Right lobe of liver (tissue), 6 donors: ENCODE results near the gene HMOX2. TPM values are rescaled to one million over a fixed set of nuclear protein-coding genes. Genes with fewer than 3 reads are reported as not detected.

ENCODE experiments used
- ATAC-seq, 4 donors: fragments of 200-7000 bp; cut with Tn5 transposase; one replicate each; pipeline ENCODE4 v1.9.1; 2020; ENCODE audit warnings: mild to moderate bottlenecking in 4 of 4, moderate library complexity in 4 of 4
- DNase-seq, 3 donors: peaks; one replicate each; pipeline ENCODE4 v3.0.0-alpha.2; 2020
- H3K27ac ChIP-seq, 3 donors: fragments of 200-600 bp; one replicate each; pipeline ENCODE4 v1.8.0; 2022
- H3K27me3 ChIP-seq, 2 donors: fragments of 200-600 bp; one replicate each; pipeline ENCODE4 v1.8.0; 2022
- H3K36me3 ChIP-seq, 4 donors: fragments of 200-600 bp; sonication (generic) in 1 of 4; one replicate each; pipeline versions ENCODE4 v1.5.1 to v1.8.0; 2017 to 2022; ENCODE audit warnings: control low read depth in 1 of 4
- H3K4me1 ChIP-seq, 4 donors: fragments of 200-600 bp; sonication (generic) in 1 of 4; one replicate each; pipeline versions ENCODE4 v1.5.1 to v1.8.0; 2017 to 2022; ENCODE audit warnings: control low read depth in 1 of 4
- H3K4me3 ChIP-seq, 3 donors: fragments of 200-600 bp; one replicate each; pipeline ENCODE4 v1.8.0; 2022
- H3K9me3 ChIP-seq, 4 donors: fragments of 200-600 bp; sonication (generic) in 1 of 4; one replicate each; pipeline versions ENCODE4 v1.5.1 to v1.8.0; 2017 to 2022; ENCODE audit warnings: control low read depth in 1 of 4
- POLR2A ChIP-seq: fragments of 450-650 bp; IDR thresholded peaks from one replicate; pipeline ENCODE4 v1.6.1; 2017; ENCODE audit warnings: antibody characterized with exemption, mild to moderate bottlenecking
- WGBS: methylation state at CpG from one replicate; pipeline ENCODE4 v1.1.6; 2018; ENCODE audit warnings: low coverage, low lambda C conversion rate; ENCODE audit not compliant: insufficient coverage; ENCODE audit errors: missing lambda C conversion rate; 5-methylcytosine and 5-hydroxymethylcytosine counted together
- intact Hi-C, 2 donors: fragments of 100-400 bp; cut with DNase I; formaldehyde crosslinking; loops; one replicate each; pipeline versions ENCODE4 v1.11.2 to v1.14.1; 2022
- total RNA-seq, 6 experiments: library from RNA; depleted of rRNA in 2 of 6; stranded (reverse); fragments of >200 nt in 2 of 6; fragmentation: NEBNext Ultra II Directional in 3 of 6; extraction: Animal tissue kit (Norgen Biotek cat#: 25700) in 3 of 6; gene quantifications; one replicate each; pipeline versions ENCODE4 v1.1.0 to v1.2.4, GENCODE V29; 2016 to 2023
- TF ChIP-seq, protein P1 (sequence below), 4 donors: fragments of 200-600 bp in 3 of 4; fragments of 450-650 bp in 1 of 4; IDR thresholded peaks; one replicate each; pipeline versions ENCODE4 v1.5.1 to v1.8.0; 2016 to 2022; ENCODE audit warnings: antibody characterized with exemption in 4 of 4, mild to moderate bottlenecking in 2 of 4
- donor health status: DM: no; HTN: yes; CAD: no.
- donor health status: DM: no; HTN: no; CAD: no.
- donor health status: DM: no; HTN: no; CAD: no.
- donor health status: DM: no; HTN: yes; CAD: no.
- donor health status: DM: no; HTN: yes; CAD: no.

The HMOX2 gene
- total RNA-seq, 6 experiments from 2014 or later: 39.7 to 74.7 (median 55.4) TPM

- Histone ChIP-seq H3K4me3 (no peak overlapping the region), H3K4me1 (no peaks in the 10 kb centered on the region), H3K9me3 (no peaks in the 10 kb centered on the region), H3K27me3 (no peaks in the 10 kb centered on the region), H3K27ac (no peak overlapping the region), H3K36me3 (peaks cover 0 to 86% (median 45%) of the 10 kb centered on the region in 4 donors)
- no peak for TF ChIP-seq POLR2A
- TF ChIP-seq, protein P1, sequence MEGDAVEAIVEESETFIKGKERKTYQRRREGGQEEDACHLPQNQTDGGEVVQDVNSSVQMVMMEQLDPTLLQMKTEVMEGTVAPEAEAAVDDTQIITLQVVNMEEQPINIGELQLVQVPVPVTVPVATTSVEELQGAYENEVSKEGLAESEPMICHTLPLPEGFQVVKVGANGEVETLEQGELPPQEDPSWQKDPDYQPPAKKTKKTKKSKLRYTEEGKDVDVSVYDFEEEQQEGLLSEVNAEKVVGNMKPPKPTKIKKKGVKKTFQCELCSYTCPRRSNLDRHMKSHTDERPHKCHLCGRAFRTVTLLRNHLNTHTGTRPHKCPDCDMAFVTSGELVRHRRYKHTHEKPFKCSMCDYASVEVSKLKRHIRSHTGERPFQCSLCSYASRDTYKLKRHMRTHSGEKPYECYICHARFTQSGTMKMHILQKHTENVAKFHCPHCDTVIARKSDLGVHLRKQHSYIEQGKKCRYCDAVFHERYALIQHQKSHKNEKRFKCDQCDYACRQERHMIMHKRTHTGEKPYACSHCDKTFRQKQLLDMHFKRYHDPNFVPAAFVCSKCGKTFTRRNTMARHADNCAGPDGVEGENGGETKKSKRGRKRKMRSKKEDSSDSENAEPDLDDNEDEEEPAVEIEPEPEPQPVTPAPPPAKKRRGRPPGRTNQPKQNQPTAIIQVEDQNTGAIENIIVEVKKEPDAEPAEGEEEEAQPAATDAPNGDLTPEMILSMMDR (IDR thresholded peaks at IDR 0.05): no peak
- WGBS: 91% methylated on average over 9 of the region's 14 CpGs
- DNase-seq (no peak), ATAC-seq (no peak)
- intact Hi-C loops: no loop called here
Measured at GRCh38 chr16:4450931-4451519, 25.2 kb upstream of the HMOX2 start.

GRCh38 chr16:4452674-4453073, 23.5 kb upstream of the HMOX2 start:
- no peaks in the 10 kb centered on the region for H3K27me3 ChIP-seq
- H3K9me3 ChIP-seq: no peaks in the 10 kb centered on the region
- ATAC-seq (no peak), DNase-seq (no peak)
- H3K4me3 ChIP-seq: no peak overlapping the region
- intact Hi-C loops: no loop called here
- TF ChIP-seq, protein P1 (IDR thresholded peaks at IDR 0.05): no peak
- no peak for TF ChIP-seq POLR2A
- no peaks in the 10 kb centered on the region for H3K4me1 ChIP-seq
- H3K27ac ChIP-seq: no peak overlapping the region
- WGBS: 100% methylated on average over 2 of the region's 5 CpGs
- peaks cover 0 to 86% (median 40%) of the 10 kb centered on the region in 4 donors for H3K36me3 ChIP-seq

- no peaks in the 10 kb centered on the region for H3K9me3 ChIP-seq
- H3K4me1 ChIP-seq: peaks cover 2 to 18% (median 7%) of the 10 kb centered on the region in 4 donors
- WGBS: 85% methylated on average over 8 of the region's 9 CpGs
- TF ChIP-seq POLR2A: no peak
- TF ChIP-seq, protein P1 (IDR thresholded peaks at IDR 0.05): no peak
- no peaks in the 10 kb centered on the region for H3K27me3 ChIP-seq
- intact Hi-C loops: no loop called here
- no peak overlapping the region for H3K4me3 ChIP-seq
- no peak for DNase-seq
- peaks cover 0 to 74% (median 27%) of the 10 kb centered on the region in 4 donors for H3K36me3 ChIP-seq
- ATAC-seq: no peak
- no peak overlapping the region for H3K27ac ChIP-seq
Measured at GRCh38 chr16:4454623-4455022, 21.6 kb upstream of the HMOX2 start.

DNA sequence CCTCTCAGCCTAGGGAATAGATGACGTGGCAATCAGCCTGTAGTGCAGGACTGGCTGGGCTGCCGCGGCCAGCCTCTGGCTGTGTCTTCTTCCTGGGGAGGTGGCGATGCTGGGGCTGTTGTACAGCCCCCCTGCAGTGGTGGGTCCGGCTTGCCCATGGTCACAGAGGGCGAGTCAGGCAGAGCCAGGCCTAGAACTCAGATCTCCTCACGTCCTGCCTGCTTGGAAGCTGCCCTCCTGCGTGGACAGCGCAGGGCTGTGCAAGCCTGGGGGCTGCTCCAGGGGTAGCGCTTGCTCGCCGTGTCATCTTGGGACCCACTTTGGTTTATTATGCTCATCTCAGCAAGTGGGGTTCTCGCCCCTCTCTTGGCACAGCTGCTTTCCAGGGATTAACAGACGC, 21.1 kb upstream of the HMOX2 start:
- DNase-seq (no peak), ATAC-seq (no peak)
- peaks cover 0 to 70% (median 23%) of the 10 kb centered on the region in 4 donors for H3K36me3 ChIP-seq
- H3K27me3 ChIP-seq: no peaks in the 10 kb centered on the region
- H3K4me3 ChIP-seq: no peak overlapping the region
- TF ChIP-seq, protein P1 (IDR thresholded peaks at IDR 0.05): no peak
- no peak for TF ChIP-seq POLR2A
- 85% methylated on average over 3 of the region's 14 CpGs for WGBS
- H3K9me3 ChIP-seq: no peaks in the 10 kb centered on the region
- H3K4me1 ChIP-seq: peaks cover 2 to 22% (median 8%) of the 10 kb centered on the region in 4 donors
- no peak overlapping the region for H3K27ac ChIP-seq
- intact Hi-C loops: no loop called here
